Measurements from ENCODE around the gene MEX3A. TPM values are rescaled to one million over a fixed set of nuclear protein-coding genes. Genes with fewer than 3 reads are reported as not detected.
"Not testable (repeated sequence)": the region's sequence is repeated elsewhere in the genome, so short reads cannot be mapped to it uniquely, and the experiment has no call there.

The MEX3A gene
- total RNA-seq, 1 donor from 2014 or later, result 63.9 TPM

DNA sequence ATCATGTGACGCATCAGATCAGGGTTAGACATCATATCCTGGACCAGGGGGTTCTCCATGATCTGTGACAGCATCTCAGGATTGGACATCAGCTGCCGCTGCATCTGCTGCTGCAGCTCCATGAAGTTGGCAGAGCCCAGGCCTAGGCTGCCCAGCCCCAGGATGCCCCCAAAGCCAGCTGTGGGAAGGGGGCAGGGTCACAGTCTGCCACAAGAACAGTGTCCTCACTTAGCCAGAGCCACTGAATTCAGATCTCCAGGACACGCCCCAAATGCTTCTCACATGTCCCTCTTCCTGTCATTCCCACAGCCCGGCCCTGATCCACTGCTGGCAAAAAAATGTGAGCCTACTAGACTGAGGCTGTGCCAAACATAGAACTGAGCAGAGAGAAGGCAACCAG lies 31.9 kb downstream of the MEX3A start:
- TF ChIP-seq, protein P1, sequence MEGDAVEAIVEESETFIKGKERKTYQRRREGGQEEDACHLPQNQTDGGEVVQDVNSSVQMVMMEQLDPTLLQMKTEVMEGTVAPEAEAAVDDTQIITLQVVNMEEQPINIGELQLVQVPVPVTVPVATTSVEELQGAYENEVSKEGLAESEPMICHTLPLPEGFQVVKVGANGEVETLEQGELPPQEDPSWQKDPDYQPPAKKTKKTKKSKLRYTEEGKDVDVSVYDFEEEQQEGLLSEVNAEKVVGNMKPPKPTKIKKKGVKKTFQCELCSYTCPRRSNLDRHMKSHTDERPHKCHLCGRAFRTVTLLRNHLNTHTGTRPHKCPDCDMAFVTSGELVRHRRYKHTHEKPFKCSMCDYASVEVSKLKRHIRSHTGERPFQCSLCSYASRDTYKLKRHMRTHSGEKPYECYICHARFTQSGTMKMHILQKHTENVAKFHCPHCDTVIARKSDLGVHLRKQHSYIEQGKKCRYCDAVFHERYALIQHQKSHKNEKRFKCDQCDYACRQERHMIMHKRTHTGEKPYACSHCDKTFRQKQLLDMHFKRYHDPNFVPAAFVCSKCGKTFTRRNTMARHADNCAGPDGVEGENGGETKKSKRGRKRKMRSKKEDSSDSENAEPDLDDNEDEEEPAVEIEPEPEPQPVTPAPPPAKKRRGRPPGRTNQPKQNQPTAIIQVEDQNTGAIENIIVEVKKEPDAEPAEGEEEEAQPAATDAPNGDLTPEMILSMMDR (IDR thresholded peaks at IDR 0.05; ENCODE audit: unreplicated experiment), result no peak
- Mint-ChIP-seq H3K9me3 (ENCODE audit: unreplicated experiment) (no peaks in the 10 kb centered on the region), H3K36me3 (ENCODE audit: low read depth, unreplicated experiment) (peaks cover 14% of the 10 kb centered on the region), H3K27ac (ENCODE audit: unreplicated experiment) (no peak overlapping the region), H3K27me3 (ENCODE audit: unreplicated experiment) (peaks cover 12% of the 10 kb centered on the region), H3K4me1 (ENCODE audit: unreplicated experiment) (peaks cover 28% of the 10 kb centered on the region), H3K4me3 (ENCODE audit: unreplicated experiment) (no peak overlapping the region)
- no peak for DNase-seq (ENCODE audit: low spot score)

DNA sequence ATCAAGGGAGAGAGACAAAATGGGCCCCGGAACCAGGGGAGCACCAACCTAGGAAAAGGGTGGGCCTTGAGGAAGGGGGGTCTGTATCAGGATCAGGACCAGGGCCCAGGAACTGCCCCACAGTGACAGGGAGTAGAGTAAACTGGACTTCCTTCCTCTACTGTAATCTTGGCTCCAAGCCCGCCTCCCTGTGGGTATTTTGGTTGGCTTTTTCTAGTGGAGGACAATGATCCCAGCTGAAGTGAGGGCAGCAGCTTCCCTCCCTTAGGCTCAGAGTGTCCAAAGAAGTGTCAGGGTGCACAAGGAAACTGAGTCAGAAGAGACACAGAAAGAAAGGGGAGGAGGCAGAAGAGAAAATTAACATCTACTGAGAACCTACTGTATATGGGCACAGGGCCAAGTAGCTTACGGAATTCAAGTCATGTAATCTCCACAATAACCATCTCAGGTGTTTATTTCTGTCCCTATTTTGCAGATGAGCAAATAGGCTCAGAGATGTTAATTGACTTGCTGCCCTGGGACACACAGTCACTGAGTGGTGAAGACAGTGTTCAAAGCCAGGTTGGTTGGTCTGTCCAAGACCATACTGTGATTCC lies 33.5 kb downstream of the MEX3A start:
- H3K27ac Mint-ChIP-seq (ENCODE audit: unreplicated experiment), result no peak overlapping the region
- no peak overlapping the region for H3K4me3 Mint-ChIP-seq (ENCODE audit: unreplicated experiment)
- TF ChIP-seq, protein P1 (IDR thresholded peaks at IDR 0.05; ENCODE audit: unreplicated experiment), result no peak
- peaks cover 25% of the 10 kb centered on the region for H3K36me3 Mint-ChIP-seq (ENCODE audit: low read depth, unreplicated experiment)
- no peak for DNase-seq (ENCODE audit: low spot score)
- peaks cover 25% of the 10 kb centered on the region for H3K4me1 Mint-ChIP-seq (ENCODE audit: unreplicated experiment)
- peaks cover 8% of the 10 kb centered on the region for H3K27me3 Mint-ChIP-seq (ENCODE audit: unreplicated experiment)
- no peaks in the 10 kb centered on the region for H3K9me3 Mint-ChIP-seq (ENCODE audit: unreplicated experiment)

DNA sequence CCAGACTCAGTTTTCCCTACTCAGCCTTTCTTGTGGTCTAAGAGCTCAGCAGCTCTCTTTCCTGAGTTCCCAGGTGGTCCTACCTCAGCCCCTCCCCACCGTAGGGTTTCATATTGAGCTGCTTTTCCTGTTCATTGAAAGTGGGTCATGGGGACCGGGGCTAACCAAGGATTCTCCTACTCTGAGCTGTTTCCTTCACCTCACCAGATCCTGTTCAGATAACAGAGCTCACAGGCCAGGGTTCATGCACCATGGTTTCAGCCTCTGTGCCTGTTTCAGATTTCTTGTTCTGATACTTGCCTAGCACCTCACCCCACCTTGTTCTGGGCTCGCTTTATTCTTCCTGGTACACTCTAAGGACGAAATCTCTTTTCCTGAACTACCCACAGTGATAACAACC lies 37.2 kb downstream of the MEX3A start:
- Mint-ChIP-seq H3K27me3 (ENCODE audit: unreplicated experiment) (peaks cover 4% of the 10 kb centered on the region), H3K4me1 (ENCODE audit: unreplicated experiment) (peaks cover 5% of the 10 kb centered on the region), H3K27ac (ENCODE audit: unreplicated experiment) (peak overlapping the region; percentile 24), H3K36me3 (ENCODE audit: low read depth, unreplicated experiment) (peaks cover 41% of the 10 kb centered on the region), H3K4me3 (ENCODE audit: unreplicated experiment) (peak overlapping the region; percentile 24), H3K9me3 (ENCODE audit: unreplicated experiment) (no peaks in the 10 kb centered on the region)
- TF ChIP-seq, protein P1 (IDR thresholded peaks at IDR 0.05; ENCODE audit: unreplicated experiment), result no peak
- DNase-seq (ENCODE audit: low spot score), result no peak

DNA sequence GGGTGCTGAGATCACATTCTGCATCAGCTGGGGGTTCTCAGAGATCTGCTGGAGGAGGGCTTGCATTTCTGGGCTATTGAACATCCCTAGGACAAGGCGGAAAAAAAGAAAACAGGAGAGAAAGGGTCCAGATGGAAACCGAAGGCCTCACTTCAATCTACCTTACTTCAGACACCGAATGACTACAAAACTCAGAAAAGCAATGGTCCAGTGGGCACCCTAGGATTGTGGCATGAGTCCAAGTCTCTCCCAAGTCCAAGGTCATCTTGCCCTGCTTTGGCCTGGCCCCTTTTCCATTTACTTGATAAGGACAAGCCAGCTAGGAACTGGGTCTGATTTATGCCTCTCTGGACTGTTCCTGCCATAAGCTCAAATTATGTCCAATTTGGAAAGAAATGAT lies 39.4 kb downstream of the MEX3A start:
- no peak for DNase-seq (ENCODE audit: low spot score)
- peaks cover 5% of the 10 kb centered on the region for H3K4me1 Mint-ChIP-seq (ENCODE audit: unreplicated experiment)
- peaks cover 36% of the 10 kb centered on the region for H3K36me3 Mint-ChIP-seq (ENCODE audit: low read depth, unreplicated experiment)
- H3K9me3 Mint-ChIP-seq (ENCODE audit: unreplicated experiment), result no peaks in the 10 kb centered on the region
- TF ChIP-seq, protein P1 (IDR thresholded peaks at IDR 0.05; ENCODE audit: unreplicated experiment), result no peak
- peaks cover 4% of the 10 kb centered on the region for H3K27me3 Mint-ChIP-seq (ENCODE audit: unreplicated experiment)
- peak overlapping the region; percentile 38 for H3K4me3 Mint-ChIP-seq (ENCODE audit: unreplicated experiment)
- no peak overlapping the region for H3K27ac Mint-ChIP-seq (ENCODE audit: unreplicated experiment)

DNA sequence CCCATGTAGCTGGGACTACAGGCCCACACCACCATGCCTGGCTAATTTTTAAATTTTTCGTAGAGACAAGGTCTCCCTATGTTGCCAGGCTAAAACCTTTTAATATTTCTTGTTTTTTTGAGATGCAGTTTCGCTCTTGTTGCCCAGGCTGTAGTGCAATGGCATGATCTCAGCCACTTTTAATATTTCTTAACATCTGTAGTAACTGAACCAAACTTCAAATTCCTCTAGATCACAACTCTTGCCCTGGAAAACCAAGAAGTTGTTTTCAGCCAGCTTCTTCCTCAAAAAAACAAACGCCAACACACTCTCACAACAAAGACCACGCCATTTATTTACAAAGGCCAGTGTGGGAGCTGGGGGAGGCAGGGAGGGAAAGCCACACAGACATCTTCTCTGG lies 47.3 kb downstream of the MEX3A start:
- not testable (repeated sequence) for DNase-seq (ENCODE audit: low spot score); H3K27me3 Mint-ChIP-seq (ENCODE audit: unreplicated experiment)

More for the DNA sequence above, 47.3 kb downstream of the MEX3A start:
- not testable (repeated sequence) for H3K4me3 Mint-ChIP-seq (ENCODE audit: unreplicated experiment); H3K9me3 Mint-ChIP-seq (ENCODE audit: unreplicated experiment); H3K36me3 Mint-ChIP-seq (ENCODE audit: low read depth, unreplicated experiment); H3K27ac Mint-ChIP-seq (ENCODE audit: unreplicated experiment)
- peaks cover 15% of the 10 kb centered on the region for H3K4me1 Mint-ChIP-seq (ENCODE audit: unreplicated experiment)

Data from endothelial cell (in vitro differentiated cells).